K562 (cell line): ENCODE results near the gene CUL9.
A peak's percentile ranks its signal among the peaks of the same experiment; 100 is the strongest.

Experiments used
- ATF6 ChIP-seq: sonication (generic); formaldehyde crosslinking; IDR thresholded peaks from 2 replicates; pipeline ENCODE4 v1.4.0; 2020; ENCODE audit warnings: mild to moderate bottlenecking, missing genetic modification reagents
- CTCF ChIP-seq, 3 experiments: IDR thresholded peaks in 2 of 3; conservative IDR thresholded peaks in 1 of 3; 2 replicates each; pipeline ENCODE4 v1.5.1; 2011 to 2012; ENCODE audit warnings: low read length in 3 of 3, mild to moderate bottlenecking in 3 of 3, control low read depth in 2 of 3, improper control_type of control experiment in 1 of 3, inconsistent platforms in 1 of 3, low read depth in 1 of 3, mixed read lengths in 1 of 3, moderate library complexity in 1 of 3; ENCODE audit not compliant: insufficient read depth in 2 of 3
- KDM4B ChIP-seq, 2 experiments: fragments of 450-650 bp in 1 of 2; sonication (generic) in 1 of 2; IDR thresholded peaks; 2 replicates each; pipeline ENCODE4 v1.6.1; 2016 to 2017; ENCODE audit warnings: borderline replicate concordance in 2 of 2, antibody characterized with exemption in 1 of 2, low read depth in 1 of 2, mild to moderate bottlenecking in 1 of 2
- MBD1 ChIP-seq: fragments of 250-450 bp; sonication (Bioruptor Pico); IDR thresholded peaks from 2 replicates; pipeline ENCODE4 v1.8.0; 2022; ENCODE audit warnings: inconsistent platforms
- MTA2 ChIP-seq: fragments of 450-650 bp; IDR thresholded peaks from 2 replicates; pipeline ENCODE4 v1.6.1; 2016; ENCODE audit warnings: low read depth
- YY1 ChIP-seq, 3 experiments: IDR thresholded peaks; 2 replicates each; pipeline ENCODE4 v1.6.1; 2011; ENCODE audit warnings: low read length in 2 of 3, mild to moderate bottlenecking in 2 of 3, moderate library complexity in 2 of 3, borderline replicate concordance in 1 of 3, control low read depth in 1 of 3, low read depth in 1 of 3; ENCODE audit not compliant: insufficient read depth in 3 of 3, insufficient replicate concordance in 2 of 3, control insufficient read depth in 1 of 3, insufficient read length in 1 of 3; ENCODE audit errors: extremely low read depth in 1 of 3

GRCh38 chr6:43267619-43268354 is 85.8 kb downstream of the CUL9 start:
- no peak for TF ChIP-seq MBD1
- no peak for TF ChIP-seq YY1 (IDR thresholded peaks at IDR 0.05; ENCODE audit: borderline replicate concordance in 1 of 3, control insufficient read depth in 1 of 3, extremely low read depth in 1 of 3, insufficient read depth in 3 of 3, insufficient read length in 1 of 3, insufficient replicate concordance in 2 of 3, low read depth in 1 of 3, low read length in 2 of 3)
- TF ChIP-seq KDM4B (IDR thresholded peaks at IDR 0.05; ENCODE audit: borderline replicate concordance in 2 of 2, low read depth in 1 of 2) = no peak
- no peak for TF ChIP-seq CTCF (IDR thresholded peaks at IDR 0.05 in 2 of 3, conservative IDR thresholded peaks at IDR 0.05 in 1 of 3; ENCODE audit: insufficient read depth in 2 of 3, low read depth in 1 of 3, low read length in 3 of 3)
- TF ChIP-seq MTA2 = peak; percentile 42; the same call in 1 of the 2 replicates
- no peak for TF ChIP-seq ATF6 (CRISPR knock-in tag)
